BLaER1 (cell line): Measurements from ENCODE around the gene HCFC1.
"Not testable (repeated sequence)": the region's sequence is repeated elsewhere in the genome, so short reads cannot be mapped to it uniquely, and the experiment has no call there.

Experiments
- H3K27ac ChIP-seq: shearing (Covaris generic); formaldehyde crosslinking; 2 replicates; pipeline ENCODE4 v1.8.1; 2022
- H3K27me3 ChIP-seq: shearing (Covaris generic); formaldehyde crosslinking; 2 replicates; pipeline ENCODE4 v1.8.1; 2022
- H3K36me3 ChIP-seq: shearing (Covaris generic); formaldehyde crosslinking; 2 replicates; pipeline ENCODE4 v1.8.1; 2022
- H3K4me1 ChIP-seq: shearing (Covaris generic); formaldehyde crosslinking; 2 replicates; pipeline ENCODE4 v1.8.1; 2022
- H3K4me2 ChIP-seq: shearing (Covaris generic); formaldehyde crosslinking; 2 replicates; pipeline ENCODE4 v1.8.1; 2022
- H3K4me3 ChIP-seq: shearing (Covaris generic); formaldehyde crosslinking; 2 replicates; pipeline ENCODE4 v1.8.1; 2022
- H3K9ac ChIP-seq: shearing (Covaris generic); formaldehyde crosslinking; 2 replicates; pipeline ENCODE4 v1.8.1; 2022
- H3K9me3 ChIP-seq: shearing (Covaris generic); formaldehyde crosslinking; 2 replicates; pipeline ENCODE4 v1.8.1; 2022
- H4K20me1 ChIP-seq: shearing (Covaris generic); formaldehyde crosslinking; 2 replicates; pipeline ENCODE4 v1.8.1; 2022
- Cebpa-rat ChIP-seq: shearing (Covaris generic); IDR thresholded peaks from 2 replicates; pipeline ENCODE4 v1.8.1; 2022

The HCFC1 gene

GRCh38 chrX:154010330-154011087, 38.9 kb upstream of the HCFC1 start:
- Histone ChIP-seq H3K36me3 (peaks cover 58% of the 10 kb centered on the region), H4K20me1 (peaks cover 74% of the 10 kb centered on the region), H3K4me3 (no peak overlapping the region), H3K9ac (no peak overlapping the region), H3K27me3 (peaks cover 93% of the 10 kb centered on the region), H3K4me1 (peaks cover 97% of the 10 kb centered on the region), H3K9me3 (no peaks in the 10 kb centered on the region), H3K4me2 (no peak overlapping the region), H3K27ac (no peak overlapping the region)
- TF ChIP-seq Cebpa-rat = 0 out of 2 replicates have a peak, but pooled peaks have one; percentile 23

DNA sequence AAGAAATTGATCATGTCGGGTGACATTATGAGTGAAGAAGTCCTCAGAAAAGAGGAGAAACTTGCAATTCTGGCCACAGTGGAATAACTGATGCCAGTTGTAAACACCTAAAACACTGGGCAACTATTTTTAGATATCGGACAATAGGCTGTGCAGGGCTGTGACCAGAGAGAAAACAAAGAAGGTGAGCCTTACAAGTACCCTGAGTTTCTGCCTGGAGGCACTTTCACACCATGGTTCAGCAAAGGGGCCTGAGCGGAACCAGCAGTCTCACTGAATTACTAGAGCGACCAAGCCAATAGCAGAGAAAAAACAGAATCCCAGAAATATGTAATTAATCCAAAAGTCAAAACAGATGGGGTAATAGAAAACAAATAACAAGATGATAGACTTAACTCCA, 36.9 kb upstream of the HCFC1 start:
- H3K27me3 ChIP-seq = peaks cover 97% of the 10 kb centered on the region
- TF ChIP-seq Cebpa-rat = no peak
- peaks cover 94% of the 10 kb centered on the region for H3K4me1 ChIP-seq
- H3K4me2 ChIP-seq = peak overlapping the region; percentile 66
- peaks cover 41% of the 10 kb centered on the region for H3K36me3 ChIP-seq
- H3K9ac ChIP-seq = peak overlapping the region; percentile 57
- no peak overlapping the region for H3K4me3 ChIP-seq
- peak overlapping the region; percentile 66 for H3K27ac ChIP-seq
- peaks cover 54% of the 10 kb centered on the region for H4K20me1 ChIP-seq
- no peaks in the 10 kb centered on the region for H3K9me3 ChIP-seq

DNA sequence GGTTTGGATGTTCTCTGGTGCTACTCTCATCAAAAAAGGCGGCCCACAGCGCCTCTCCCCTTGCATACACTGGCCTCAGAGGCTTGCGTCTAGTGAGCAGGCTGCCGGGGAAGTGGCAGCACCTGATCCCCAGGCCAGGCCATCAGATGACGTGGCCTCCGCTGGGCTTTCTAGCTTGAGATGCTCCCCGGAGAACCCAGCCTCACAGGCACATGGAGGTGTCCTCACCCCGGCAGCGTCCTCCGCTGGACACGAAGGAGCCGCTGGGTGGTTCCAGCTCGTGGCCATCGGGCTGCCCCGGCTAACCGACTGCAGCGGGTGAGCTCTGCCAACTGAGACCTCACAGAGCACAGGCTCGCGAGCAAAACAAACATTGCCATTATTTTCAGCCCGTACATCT, 35.3 kb upstream of the HCFC1 start:
- peaks cover 25% of the 10 kb centered on the region for H3K36me3 ChIP-seq
- H3K27ac ChIP-seq = peak overlapping the region; percentile 66
- peaks cover 97% of the 10 kb centered on the region for H3K27me3 ChIP-seq
- H4K20me1 ChIP-seq = peaks cover 38% of the 10 kb centered on the region
- H3K4me3 ChIP-seq = no peak overlapping the region
- peak overlapping the region; percentile 66 for H3K4me2 ChIP-seq
- H3K4me1 ChIP-seq = peaks cover 94% of the 10 kb centered on the region
- H3K9me3 ChIP-seq = no peaks in the 10 kb centered on the region
- H3K9ac ChIP-seq = 0 out of 2 replicates have a peak overlapping the region, but pooled peaks have one; percentile 57
- no peak for TF ChIP-seq Cebpa-rat

GRCh38 chrX:154004315-154004714, 32.7 kb upstream of the HCFC1 start:
- H3K27ac ChIP-seq = peak overlapping the region; percentile 72
- H3K4me2 ChIP-seq = peak overlapping the region; percentile 77

DNA sequence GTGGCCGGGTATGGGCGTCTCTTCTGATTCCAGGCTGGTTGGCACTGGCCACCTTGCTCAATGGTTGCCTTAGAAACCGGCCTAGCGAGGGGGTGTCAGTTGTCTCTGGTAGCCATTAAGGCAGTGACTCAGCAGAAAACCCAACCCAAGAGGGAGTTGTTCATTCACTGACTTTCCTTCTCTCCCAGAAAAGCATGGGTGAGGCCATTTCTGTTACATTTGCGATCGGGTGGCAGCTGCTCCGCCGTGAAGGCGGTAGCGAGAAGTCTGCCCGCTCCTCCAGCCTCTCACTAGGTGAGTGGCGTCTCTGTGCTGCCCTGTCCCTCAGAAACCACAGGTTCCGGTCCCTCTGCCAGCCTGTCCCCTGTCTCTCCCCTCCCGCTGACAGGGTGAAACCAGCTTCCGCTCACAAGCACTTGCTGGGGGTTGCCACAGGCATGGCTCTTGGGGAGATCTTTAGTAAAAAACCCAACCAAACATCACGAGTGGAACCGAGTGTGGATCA, 30.6 kb upstream of the HCFC1 start:
- H3K4me1 ChIP-seq = peaks cover 60% of the 10 kb centered on the region
- H4K20me1 ChIP-seq = peaks cover 10% of the 10 kb centered on the region; the same call in 1 of the 2 replicates
- H3K27me3 ChIP-seq = peaks cover 98% of the 10 kb centered on the region
- H3K9me3 ChIP-seq = no peaks in the 10 kb centered on the region
- no peak for TF ChIP-seq Cebpa-rat
- H3K4me2 ChIP-seq = peak overlapping the region; percentile 77
- peak overlapping the region; percentile 67 for H3K27ac ChIP-seq
- peak overlapping the region; percentile 21; the same call in 1 of the 2 replicates for H3K9ac ChIP-seq
- H3K4me3 ChIP-seq = no peak overlapping the region
- H3K36me3 ChIP-seq = 0 out of 2 replicates have a peak, but pooled peaks cover 4% of the 10 kb centered on the region

More at GRCh38 chrX:154004315-154004714, 32.7 kb upstream of the HCFC1 start:
- Histone ChIP-seq H3K4me3 (0 out of 2 replicates have a peak overlapping the region, but pooled peaks have one; percentile 18), H4K20me1 (peaks cover 17% of the 10 kb centered on the region; the same call in 1 of the 2 replicates), H3K9me3 (no peaks in the 10 kb centered on the region), H3K4me1 (peaks cover 81% of the 10 kb centered on the region), H3K27me3 (peaks cover 98% of the 10 kb centered on the region), H3K36me3 (peaks cover 4% of the 10 kb centered on the region; the same call in 1 of the 2 replicates), H3K9ac (peak overlapping the region; percentile 57)
- no peak for TF ChIP-seq Cebpa-rat

DNA sequence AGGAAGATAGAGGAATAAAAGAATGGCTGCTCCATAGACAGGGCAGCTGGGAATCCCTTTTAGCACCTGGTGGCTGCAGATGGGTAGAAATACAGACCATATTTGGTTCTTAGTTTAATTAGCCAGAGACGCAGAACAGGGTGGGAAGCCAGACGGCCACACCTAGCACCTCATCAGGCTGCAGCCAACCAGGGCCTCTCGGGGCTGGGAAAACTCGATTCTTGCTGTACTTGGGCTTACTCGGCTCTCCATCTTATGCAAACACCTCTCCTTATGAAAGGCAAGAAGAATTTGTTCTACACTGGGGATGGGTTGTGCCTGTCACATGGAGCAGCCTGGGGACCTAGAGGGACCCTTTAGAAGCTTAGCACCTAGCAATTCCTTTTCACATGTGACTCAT, 28.4 kb upstream of the HCFC1 start:
- Histone ChIP-seq H3K4me2 (no peak overlapping the region), H3K9me3 (no peaks in the 10 kb centered on the region), H3K9ac (no peak overlapping the region), H3K27ac (no peak overlapping the region), H3K4me1 (peaks cover 42% of the 10 kb centered on the region), H4K20me1 (peaks cover 14% of the 10 kb centered on the region; the same call in 1 of the 2 replicates), H3K36me3 (no peaks in the 10 kb centered on the region), H3K4me3 (no peak overlapping the region), H3K27me3 (peaks cover 96% of the 10 kb centered on the region)
- no peak for TF ChIP-seq Cebpa-rat

DNA sequence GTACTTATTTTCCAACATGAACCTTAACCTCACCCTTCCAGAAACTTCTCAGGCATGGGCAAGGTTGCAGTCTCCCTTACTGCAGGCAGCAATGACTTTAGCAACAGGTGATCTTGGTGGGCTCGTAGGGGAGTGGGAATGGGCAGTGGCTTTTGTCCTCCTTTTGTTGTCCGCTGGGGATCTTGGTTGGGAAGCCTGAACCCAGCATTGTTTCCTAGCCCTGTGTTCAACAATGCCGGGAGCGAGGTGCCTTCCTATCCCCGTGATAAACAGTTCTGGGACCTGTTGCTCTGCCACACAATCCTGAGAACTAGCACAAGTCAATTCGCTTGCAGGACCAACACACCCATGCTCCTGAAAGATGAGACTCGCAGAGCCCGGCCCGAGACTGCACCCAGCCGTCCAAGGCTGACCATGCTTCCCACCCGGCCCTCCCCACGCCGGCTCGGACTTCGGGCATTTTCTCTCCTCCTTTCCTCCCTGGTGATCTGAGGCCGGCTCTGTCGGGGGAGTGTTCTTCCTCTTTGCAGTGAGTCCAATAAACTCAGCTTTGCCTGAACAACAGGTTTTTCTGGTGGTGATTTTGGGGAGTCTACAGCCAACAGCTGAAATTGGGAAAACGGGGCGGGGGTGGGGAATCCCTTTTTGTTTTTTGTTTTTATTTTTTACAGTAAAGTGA, 27.9 kb upstream of the HCFC1 start:
- Histone ChIP-seq H3K9me3 (no peaks in the 10 kb centered on the region), H3K4me3 (no peak overlapping the region), H3K4me1 (peaks cover 40% of the 10 kb centered on the region), H3K9ac (no peak overlapping the region), H3K27me3 (peaks cover 96% of the 10 kb centered on the region), H3K27ac (no peak overlapping the region), H4K20me1 (peaks cover 14% of the 10 kb centered on the region; the same call in 1 of the 2 replicates), H3K36me3 (no peaks in the 10 kb centered on the region), H3K4me2 (no peak overlapping the region)
- no peak for TF ChIP-seq Cebpa-rat

GRCh38 chrX:153995504-153995903, 23.9 kb upstream of the HCFC1 start:
- H3K27ac ChIP-seq = no peak overlapping the region
- no peak overlapping the region for H3K9ac ChIP-seq
- H4K20me1 ChIP-seq = peaks cover 19% of the 10 kb centered on the region; the same call in 1 of the 2 replicates
- H3K4me2 ChIP-seq = no peak overlapping the region
- TF ChIP-seq Cebpa-rat = no peak
- no peak overlapping the region for H3K4me3 ChIP-seq
- peaks cover 10% of the 10 kb centered on the region for H3K9me3 ChIP-seq
- H3K27me3 ChIP-seq = peaks cover 81% of the 10 kb centered on the region
- H3K4me1 ChIP-seq = peaks cover 23% of the 10 kb centered on the region
- no peaks in the 10 kb centered on the region for H3K36me3 ChIP-seq

- not testable (repeated sequence) for H3K9ac ChIP-seq, H3K27ac ChIP-seq, H3K4me2 ChIP-seq, H3K36me3 ChIP-seq, H3K4me3 ChIP-seq
- Histone ChIP-seq H3K27me3 (peaks cover 82% of the 10 kb centered on the region), H3K4me1 (peaks cover 34% of the 10 kb centered on the region), H3K9me3 (peaks cover 14% of the 10 kb centered on the region), H4K20me1 (peaks cover 24% of the 10 kb centered on the region; the same call in 1 of the 2 replicates)
These were observed 22.8 kb upstream of the HCFC1 start for GRCh38 chrX:153994398-153994797.
